ENCODE measurements around the gene RUNX2.

- no peak for TF ChIP-seq CTCF (IDR thresholded peaks at IDR 0.05 in 8 of 11, conservative IDR thresholded peaks at IDR 0.05 in 3 of 11)
- TF ChIP-seq POLR2A (IDR thresholded peaks at IDR 0.05), result no peak
Observed at GRCh38 chr6:45382391-45382790, 54.3 kb downstream of the RUNX2 start.

All from spleen (tissue), 7 donors.